NCI-H187 treated with DMSO at 0.1 percent for 48 hours (cell line): ENCODE measurements around the gene RBM7.
A peak's percentile ranks its signal among the peaks of the same experiment; 100 is the strongest.

Experiments used
- DNase-seq: peaks from one replicate; lab custom pipeline; 2025; lab: John Stamatoyannopoulos, UW

RBM7 gene, protein sequence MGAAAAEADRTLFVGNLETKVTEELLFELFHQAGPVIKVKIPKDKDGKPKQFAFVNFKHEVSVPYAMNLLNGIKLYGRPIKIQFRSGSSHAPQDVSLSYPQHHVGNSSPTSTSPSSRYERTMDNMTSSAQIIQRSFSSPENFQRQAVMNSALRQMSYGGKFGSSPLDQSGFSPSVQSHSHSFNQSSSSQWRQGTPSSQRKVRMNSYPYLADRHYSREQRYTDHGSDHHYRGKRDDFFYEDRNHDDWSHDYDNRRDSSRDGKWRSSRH

DNA sequence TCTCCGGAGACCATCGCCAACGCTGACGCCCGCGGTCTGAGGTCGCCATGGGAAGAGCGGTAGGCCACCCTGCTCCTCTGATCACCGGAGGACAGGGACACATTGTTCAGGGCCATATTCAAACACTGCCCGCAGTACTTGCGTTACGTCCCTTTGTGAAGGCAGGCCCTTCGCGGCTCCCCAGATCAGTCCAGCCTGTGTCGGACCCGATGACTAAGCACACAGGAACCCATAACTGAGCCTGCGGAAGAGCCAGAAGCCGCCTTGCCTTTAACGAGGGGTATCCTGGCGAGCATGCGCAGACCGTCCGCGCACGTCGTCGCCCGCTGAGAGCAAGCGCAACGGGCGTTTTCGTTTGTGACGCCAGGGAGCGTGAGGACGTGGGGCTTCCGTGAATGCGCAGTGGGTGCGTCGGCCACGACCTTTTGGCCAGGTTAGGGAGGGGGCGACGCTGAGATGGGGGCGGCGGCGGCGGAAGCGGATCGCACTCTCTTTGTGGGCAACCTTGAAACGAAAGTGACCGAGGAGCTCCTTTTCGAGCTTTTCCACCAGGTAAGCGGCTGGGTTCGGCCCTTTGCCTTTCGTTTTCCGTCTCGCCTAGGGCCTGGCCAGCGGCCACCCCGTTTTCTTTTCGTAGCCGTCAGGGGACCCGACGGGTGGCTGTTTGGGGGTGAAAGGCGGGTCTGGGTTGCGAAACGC lies at the start of gene RBM7, which contains the start of gene C11orf71:
Gene RBM7 (plus strand): TSS at position 451 of the 699 bp plus-strand sequence. CDS start 6 bp downstream, at position 457.
Gene C11orf71 (minus strand): TSS at position 296 of the 699 bp plus-strand sequence. CDS start 180 bp downstream, at position 116.
- DNase-seq, result peak; percentile 69

DNA sequence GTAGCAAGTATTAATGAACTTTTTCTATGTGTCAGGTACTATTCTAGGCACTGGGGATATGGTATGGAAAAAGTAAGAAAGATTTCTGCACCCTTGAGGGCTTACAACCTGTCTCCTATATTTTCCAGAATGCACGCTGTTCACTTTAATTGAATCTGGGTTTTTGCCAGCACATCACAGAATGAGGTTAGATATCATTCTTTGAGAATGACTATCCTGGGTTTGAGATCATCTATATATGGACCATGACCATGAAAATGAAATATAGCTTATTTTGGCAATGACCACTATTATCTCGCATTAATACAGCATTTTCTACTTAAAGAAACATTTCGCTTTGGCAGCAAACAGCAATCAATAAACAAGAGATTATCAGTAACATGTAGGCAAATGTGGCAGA lies 47.0 kb upstream of the RBM7 start:
- no peak for DNase-seq

DNA sequence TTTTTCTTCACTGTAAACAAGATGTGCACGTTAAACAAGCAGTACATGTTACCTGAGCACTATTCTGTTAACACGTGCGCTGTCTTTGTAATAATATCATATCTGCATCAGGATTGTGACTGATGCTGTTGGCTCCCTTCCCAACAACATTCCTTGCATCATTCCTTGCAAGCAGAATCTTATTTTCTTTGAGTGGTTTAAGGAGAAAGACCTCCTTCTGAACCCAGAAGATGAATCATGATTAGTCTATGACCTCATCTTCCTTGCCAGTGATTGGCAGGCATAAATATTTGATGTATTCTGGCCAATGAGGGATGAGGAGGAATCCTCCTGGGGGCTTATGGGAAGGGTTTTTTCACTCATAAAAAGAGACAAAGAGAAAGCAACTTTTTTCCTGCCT lies 46.4 kb upstream of the RBM7 start:
- DNase-seq, result no peak

DNA sequence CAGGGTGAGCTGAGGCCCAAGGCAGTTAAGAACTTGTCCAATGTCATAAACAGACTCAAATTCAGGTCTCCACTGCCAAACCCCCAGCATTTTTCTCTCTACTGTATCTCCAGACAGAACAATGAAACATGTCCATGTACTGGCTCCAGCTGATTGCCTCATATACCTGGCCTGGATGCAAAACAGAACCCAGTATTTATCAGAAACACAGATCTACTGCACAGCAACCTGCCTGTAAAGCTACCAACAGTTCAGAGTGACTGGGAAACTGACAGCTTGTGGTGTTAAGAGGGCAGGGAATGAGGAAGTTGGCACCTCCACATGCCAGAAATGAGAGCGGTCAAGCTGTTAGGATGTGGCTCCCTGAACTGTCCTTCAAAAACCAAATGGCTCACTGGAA lies 41.8 kb upstream of the RBM7 start:
- no peak for DNase-seq

DNA sequence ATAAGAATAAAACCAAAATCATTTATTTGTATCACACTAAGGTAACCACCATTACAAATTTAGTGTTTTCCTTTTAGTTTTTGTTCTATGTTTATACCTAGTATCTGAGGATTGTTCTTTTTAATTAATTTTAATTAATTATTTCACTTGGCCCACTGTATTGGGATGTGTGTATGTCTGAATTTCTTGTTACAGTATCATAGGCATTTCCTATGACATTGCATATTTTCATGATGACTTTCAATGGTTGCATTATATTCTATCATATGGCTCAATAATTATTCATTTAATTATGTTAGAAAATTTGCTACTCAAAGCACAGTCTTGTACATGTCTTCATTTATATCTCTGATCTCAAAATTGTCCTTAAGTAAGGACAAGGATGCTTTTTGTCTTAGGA lies 41.1 kb upstream of the RBM7 start:
- no peak for DNase-seq

DNA sequence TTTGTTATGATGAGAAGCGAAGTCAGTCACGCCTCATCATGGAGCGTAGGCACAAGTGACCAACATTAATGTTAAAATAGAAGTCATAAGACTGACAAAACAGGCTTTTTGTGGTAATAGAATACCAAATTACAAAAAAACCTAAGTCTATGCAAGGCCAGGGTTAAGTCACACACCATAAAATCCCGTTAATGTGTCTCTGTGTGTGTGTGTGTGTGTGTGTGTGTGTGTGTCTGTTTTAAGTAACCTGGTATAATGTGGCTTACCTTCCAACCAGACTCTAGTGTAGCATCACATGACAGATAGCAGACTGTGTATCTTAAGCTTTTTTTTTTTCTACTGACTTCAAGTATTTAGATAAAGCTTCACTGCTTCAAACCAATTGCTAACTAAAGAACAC lies 38.1 kb upstream of the RBM7 start:
- no peak for DNase-seq

DNA sequence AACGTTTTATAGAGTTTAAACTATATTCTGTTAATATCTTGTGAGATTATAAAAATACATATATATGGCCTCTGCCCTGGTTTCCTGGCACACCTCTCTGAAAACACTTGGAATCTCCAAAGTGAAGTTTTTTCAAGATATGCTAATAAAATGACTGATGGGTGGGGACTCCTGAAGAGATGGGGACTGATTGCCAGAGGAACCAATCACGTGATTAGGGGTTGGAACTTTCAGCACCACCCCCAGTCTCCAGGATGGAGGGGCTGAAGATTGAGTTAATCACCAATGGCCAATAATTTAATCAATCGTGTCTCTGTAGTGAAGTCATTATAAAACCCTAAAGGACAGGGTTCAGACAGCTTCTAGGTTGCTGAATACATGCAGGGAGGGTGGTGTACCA lies 37.5 kb upstream of the RBM7 start:
- no peak for DNase-seq

DNA sequence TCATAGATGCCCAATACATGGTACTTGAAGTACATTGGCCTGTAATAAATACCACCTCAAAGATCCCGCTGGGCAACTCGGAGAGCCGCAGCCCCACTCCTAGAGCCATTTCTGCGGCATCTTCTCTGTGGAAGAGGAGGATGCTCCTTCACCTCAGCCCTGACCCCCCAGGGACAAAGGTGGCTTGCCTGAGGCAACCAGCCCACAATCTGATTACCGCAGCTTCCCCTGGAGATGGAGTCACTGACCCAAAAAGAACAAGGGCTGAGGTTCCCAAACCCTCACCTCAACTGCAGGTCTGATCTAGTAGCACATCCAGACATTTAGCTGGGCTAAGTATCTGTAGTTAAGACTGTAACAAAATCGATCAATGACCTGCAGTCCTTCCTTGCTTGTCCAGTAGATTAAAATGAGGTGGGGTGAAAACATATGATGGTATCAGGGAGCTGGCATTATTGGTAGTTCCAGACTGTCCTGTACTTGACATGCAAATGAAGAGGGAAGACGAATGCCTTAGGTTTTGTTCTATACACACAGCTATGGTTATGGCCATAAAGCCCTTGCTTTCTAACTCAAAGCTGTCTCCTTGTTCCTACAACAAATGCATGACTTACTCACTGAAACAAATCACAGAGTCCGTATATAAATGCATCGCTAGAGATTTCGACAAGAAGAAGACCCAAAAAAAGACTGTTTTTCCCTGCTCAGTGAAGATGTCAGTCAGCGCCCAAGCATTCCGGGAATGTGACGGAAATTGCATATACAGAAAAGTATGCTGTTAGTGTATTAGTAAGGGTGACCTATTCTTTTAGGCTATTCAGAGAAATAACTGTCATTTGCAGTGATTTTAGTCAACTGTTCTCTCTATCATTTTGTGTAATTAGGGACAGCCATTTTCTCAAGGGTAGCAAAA lies 33.9 kb upstream of the RBM7 start:
- DNase-seq, result no peak

DNA sequence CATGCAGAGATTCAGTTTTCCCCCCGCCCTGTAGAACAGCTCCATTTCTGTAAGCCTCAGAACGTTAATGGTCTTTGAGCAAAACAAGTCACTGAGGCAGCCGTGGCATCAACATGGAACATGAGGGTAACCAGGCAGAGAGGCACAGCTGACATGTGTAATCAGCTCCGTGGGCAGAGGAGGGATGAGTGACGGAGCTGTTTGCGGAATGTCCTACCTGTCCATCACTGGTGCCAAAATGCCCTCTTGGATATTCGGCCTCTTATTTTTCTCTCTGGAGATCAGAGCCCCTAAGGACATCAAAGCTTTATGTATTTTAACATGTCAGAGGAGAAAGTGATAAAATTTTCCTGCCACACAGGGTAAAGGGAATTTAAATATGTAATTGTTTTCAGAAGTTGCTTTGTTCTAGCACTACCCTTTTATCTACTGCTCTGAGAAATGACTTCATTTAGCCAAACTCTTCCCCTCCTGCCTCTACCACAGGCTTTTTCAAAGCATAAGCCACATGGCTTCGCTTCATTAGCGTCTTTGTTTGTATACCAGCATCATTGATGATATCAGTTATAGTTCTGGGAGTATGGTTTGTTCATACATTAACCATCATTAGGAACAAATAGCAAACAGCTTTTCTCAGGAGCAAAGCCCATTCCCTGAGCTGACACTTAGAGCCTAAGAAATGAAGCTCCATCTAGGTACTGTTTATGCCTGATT lies 33.1 kb upstream of the RBM7 start:
- DNase-seq, result no peak

DNA sequence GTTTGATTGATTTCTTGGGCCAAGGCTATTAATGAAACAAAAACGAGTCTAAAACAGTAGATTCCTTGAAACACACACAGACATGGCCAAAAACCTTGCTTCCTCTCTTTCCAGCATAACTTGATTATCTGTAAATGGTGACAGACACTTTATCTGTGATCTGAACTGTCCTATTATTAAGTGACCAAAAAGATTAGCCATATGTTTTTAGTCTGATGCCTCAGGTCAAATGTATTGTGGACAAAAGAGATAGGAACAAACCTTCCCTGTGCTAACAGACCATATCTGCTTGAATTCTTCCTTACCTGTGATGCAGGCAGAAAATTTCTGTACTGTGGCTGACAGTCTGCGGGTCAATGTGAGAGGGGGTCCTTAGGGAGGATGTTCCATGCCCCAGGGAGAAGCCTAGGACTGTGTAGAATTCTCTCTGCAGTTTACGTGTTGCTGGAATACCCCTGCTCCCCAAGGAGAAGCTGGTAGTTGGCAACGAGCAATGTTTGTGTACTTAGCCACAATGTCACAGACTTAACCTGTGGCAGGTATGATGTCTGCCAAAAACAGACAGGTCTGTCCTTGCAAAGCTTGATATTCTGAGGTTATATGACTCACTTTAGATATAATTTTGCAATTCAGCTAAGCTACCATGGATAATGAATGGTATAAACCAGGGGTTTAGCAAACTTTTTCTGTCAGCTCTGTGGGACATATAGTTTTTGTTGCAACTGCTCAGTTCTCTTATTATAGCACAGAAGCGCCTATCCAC lies 31.4 kb upstream of the RBM7 start:
- DNase-seq, result no peak

DNA sequence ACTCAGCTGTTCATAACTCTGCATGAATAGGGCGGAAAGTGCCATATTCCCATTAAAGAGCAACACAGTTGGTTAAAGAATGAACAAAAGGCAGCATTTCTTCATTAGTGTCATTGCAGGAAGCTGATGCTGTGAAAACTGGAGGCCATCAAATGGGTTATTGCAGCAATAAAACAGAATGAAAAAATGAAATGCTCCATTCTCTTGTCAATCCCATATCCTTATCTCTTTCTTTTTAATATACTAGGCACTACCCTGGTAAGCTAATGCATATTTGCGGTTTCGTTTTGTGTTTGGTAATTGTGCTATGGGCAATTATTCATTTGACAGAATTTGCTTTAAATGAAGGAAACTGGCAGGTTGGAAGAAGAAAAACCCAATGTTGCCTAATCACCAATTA lies 25.4 kb upstream of the RBM7 start:
- DNase-seq, result no peak

DNA sequence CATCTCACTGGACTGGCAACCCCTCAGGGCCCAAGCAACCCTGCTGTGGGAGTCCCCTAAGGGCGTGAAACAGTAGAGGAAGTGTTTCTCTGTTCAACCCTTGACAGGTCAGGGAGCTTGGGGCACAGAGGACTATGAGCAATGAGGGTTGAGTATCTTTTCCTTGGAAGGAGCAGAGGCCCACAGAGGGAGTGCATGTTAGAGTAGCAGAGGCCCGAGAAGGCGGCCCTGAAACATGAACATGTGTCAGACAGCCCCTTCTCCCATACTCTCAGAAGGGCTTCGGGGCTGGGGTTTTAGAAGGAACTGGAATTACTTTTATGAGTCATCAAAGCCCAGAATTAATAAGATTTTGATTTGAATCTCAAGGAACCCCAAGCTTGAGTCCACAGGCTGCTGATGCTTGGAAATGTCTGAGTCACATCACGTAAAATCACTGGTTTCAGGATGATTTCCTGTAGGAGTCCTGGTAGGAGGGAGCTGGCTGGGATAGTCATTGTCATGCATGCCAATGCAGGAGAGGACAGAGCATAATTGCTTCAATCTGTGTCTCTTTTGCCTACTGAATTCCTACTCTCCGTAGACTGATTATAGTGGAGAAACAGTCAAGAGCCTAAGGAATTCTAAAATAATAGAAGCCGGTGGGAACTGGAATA lies 22.7 kb upstream of the RBM7 start:
- DNase-seq, result no peak

DNA sequence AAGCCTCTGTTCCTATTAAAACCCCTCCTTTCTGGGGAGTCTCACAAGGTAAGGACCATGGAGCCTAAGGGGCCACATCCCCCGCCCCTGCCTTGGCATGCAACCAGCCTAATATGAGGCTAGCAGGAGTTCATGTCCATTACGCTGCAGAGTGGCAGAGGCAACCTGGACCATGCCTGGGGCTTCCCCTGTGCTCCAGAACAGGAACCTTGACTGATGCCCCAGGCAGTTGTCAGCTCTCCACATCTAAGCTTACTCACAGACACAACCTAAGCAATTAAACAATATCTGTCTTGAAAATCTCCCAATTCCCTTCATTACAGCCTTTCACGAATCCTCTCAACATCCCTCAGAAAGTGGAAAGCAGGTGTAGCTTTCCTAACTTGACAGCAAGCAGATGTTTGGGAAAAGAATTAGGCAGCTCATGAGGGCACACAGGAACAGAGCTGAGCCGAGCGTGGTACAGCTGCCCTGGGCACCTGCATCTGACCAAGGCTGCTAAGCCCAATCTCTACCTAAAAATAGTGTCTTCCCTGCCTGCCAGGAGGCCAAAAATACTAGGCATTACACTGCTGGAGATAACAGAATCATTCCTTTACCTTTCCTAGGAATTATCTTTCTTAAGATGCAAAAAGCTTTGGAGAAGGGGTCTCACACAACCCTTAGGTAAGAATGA lies 20.9 kb upstream of the RBM7 start:
- no peak for DNase-seq

DNA sequence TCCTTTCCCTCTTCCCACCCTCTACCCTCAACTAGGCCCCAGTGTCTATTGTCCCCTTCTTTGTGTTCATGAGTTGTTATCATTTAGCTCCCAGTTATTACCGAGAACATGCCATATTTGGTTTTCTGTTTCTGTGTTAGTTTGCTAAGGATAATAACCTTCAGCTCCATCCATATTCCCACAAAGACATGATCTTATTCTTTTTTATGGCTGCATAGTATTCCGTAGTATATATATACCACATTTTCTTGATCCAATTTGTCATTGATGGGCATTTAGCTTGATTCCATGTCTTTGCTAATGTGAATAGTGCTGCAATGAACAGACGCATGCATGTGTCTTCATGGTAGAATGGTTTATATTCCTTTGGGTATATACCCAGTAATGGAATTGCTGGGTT lies 18.0 kb upstream of the RBM7 start:
- DNase-seq, result no peak

DNA sequence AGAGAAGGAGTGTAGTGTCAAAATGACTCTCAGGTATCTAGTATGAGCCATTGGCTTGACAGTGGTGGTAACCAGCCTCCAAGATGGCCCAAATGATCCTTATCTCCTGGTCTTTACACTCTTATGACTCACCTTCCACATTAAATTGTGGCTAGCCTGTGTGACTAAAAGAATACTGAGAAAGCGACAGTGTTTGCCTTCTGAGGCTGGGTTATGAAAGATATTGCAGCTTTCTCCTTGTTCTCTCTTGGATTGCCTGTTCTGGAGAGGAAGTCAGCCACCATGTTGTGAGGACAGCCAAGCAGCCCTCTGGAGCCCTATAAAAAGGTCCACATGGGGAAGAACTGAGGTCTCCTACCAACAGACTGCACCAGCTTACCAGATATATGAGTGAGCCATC lies 16.0 kb upstream of the RBM7 start:
- DNase-seq, result no peak

DNA sequence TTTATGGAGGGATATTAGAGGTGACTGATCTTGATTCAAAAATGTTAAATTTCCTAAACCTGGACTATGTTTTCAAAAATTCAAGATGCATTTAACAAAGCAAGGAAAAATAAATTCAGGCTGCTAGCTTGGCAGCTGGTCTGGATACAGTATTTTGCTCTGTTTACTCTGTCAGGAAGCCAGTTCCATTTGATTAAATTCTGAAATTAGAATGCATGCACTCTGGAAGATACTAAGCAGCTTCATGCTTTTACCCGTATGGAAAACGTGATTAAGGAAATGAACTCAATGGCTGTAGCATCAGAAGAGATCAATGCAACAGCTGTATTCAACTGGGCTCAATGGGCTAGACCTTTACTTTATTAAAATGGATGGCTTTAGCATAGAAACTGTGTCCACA lies 14.3 kb upstream of the RBM7 start:
- DNase-seq, result no peak

DNA sequence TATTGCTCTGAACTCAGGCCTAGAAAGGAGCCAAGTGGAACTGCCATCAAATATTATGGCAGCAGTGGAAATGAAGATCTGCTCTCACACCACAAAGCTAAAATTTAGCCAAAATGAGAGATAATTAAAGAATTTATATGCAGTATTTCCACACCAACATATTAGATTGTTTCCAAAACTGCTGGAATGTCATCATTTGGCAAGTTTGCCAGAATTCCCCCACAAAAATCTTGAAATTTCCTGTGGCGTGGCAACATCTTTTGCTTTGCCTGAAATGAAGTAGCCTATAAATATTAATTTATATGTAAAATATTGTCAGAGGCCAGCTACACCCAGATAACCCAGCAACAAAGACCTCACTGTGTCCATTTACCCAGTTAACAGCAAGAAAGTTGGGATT lies 13.9 kb upstream of the RBM7 start:
- DNase-seq, result no peak

DNA sequence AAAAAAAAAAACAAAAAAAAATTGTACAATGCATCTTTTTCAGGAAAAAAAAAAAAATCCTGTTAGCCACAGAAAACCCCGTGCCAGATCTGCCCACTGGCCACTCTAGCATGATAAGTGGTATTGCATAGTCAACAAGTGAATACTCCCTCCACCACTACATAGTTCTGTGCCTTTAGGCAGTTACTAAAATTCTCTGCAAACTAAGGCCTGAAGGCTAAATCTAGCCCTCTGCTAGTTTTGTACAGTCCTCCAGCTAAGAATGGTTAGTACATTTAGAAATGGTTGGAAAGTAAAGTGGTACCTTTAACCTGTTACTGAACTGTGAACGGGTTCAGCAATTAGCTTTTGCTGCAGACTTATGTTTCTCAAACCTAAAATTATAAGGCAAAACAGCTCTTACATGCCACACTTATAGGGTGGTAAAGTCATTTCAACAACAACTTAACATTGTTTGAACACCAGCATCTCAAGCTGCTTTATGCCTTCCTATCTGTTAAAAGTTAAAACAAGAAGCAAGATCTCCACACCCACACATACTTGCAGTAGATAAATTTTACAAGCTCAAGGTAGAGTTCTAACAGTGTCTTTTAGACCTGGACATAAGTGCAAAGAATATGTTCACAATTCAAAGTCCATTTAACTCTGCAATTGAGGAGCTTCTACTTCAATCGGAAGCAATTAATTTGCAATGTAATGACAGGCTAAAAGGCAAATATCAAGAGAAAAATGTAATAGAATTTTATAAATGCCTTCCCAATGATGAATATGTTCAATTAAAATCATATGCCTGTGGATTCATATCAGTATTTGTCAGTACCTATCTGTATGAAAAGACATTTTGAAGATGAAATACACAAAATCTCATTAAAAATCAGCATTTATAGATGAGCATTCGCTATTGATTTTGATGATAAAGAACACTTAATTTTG lies 7.5 kb upstream of the RBM7 start:
- no peak for DNase-seq

DNA sequence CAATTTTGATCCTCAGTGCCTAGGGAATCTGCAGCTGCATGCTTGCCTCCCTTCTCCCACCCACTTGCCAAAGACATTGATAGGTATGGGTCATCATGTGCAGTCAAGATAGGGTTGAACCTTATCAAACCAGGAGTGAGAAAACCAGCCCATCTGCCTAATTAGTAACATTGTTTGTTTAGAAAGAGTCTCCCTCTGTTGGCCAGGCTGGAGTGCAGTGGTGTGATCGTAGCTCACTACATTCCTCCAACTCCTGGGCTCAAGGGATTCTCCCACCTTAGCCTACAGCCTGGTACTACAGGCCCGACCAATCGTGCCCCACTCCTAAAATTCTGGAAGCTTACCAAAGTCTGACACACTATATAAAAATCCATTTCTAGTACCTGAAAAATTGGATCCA lies 4.7 kb upstream of the RBM7 start:
- DNase-seq, result no peak
